Measurements from ENCODE around the gene ERC2.

ERC2 gene

DNA sequence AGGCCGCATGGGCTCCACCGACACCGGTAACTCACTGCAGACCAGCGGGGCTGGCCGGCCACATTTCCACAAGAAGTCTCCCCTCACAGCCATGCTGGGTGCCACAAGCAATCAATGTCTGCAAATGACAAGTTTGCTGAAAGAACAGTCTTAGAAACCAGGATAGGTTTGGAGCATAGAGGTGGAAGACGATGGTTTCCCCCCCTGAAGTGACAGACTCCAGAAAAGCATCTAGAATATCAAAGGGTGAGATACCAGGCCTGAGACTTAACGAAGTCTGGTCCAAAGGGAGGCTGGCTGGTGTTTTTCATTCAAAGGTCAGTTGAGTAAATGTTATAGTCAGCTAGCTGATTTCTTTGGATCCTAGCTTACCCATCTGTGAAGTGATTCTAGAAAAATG, 931.1 kb downstream of the ERC2 start:
- Histone ChIP-seq H3K36me3 (ENCODE audit: low read depth) (no peaks in the 10 kb centered on the region), H3K4me1 (ENCODE audit: insufficient read depth, poor library complexity, severe bottlenecking) (no peaks in the 10 kb centered on the region), H3K4me3 (ENCODE audit: severe bottlenecking) (no peak overlapping the region), H3K27me3 (ENCODE audit: insufficient read depth, poor library complexity, severe bottlenecking) (no peaks in the 10 kb centered on the region), H3K27ac (ENCODE audit: poor library complexity, severe bottlenecking) (no peak overlapping the region), H3K9me3 (ENCODE audit: severe bottlenecking) (no peaks in the 10 kb centered on the region)
- TF ChIP-seq, protein P1, sequence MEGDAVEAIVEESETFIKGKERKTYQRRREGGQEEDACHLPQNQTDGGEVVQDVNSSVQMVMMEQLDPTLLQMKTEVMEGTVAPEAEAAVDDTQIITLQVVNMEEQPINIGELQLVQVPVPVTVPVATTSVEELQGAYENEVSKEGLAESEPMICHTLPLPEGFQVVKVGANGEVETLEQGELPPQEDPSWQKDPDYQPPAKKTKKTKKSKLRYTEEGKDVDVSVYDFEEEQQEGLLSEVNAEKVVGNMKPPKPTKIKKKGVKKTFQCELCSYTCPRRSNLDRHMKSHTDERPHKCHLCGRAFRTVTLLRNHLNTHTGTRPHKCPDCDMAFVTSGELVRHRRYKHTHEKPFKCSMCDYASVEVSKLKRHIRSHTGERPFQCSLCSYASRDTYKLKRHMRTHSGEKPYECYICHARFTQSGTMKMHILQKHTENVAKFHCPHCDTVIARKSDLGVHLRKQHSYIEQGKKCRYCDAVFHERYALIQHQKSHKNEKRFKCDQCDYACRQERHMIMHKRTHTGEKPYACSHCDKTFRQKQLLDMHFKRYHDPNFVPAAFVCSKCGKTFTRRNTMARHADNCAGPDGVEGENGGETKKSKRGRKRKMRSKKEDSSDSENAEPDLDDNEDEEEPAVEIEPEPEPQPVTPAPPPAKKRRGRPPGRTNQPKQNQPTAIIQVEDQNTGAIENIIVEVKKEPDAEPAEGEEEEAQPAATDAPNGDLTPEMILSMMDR (IDR thresholded peaks at IDR 0.05; ENCODE audit: poor library complexity, severe bottlenecking) = no peak
- ATAC-seq (ENCODE audit: low read depth) (no peak), DNase-seq (ENCODE audit: low spot score) (no peak)

DNA sequence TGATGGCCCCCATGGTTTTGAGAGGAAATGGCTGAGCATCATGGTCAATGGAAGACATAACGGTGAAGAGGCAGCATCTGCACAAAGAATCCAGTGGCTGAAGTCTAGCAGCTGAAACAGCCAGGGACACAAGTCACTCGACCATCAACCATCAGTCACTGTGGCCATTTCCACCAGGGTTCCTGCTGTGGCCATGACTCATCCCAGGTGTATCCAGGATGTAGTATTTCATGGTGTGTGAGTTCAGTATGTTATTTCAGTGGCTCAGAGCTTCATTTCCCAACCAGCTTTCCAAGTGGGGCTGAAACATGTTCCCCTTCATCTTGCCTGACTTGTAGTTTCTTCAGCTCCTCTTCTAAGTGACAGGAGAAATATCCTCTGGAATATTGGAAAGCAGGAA, 933.4 kb downstream of the ERC2 start:
- DNase-seq (ENCODE audit: low spot score) (no peak), ATAC-seq (ENCODE audit: low read depth) (peak; percentile 66)
- TF ChIP-seq, protein P1 (IDR thresholded peaks at IDR 0.05; ENCODE audit: poor library complexity, severe bottlenecking) = no peak
- no peak overlapping the region for H3K27ac ChIP-seq (ENCODE audit: poor library complexity, severe bottlenecking)
- H3K36me3 ChIP-seq (ENCODE audit: low read depth) = no peaks in the 10 kb centered on the region
- no peaks in the 10 kb centered on the region for H3K9me3 ChIP-seq (ENCODE audit: severe bottlenecking)
- no peaks in the 10 kb centered on the region for H3K4me1 ChIP-seq (ENCODE audit: insufficient read depth, poor library complexity, severe bottlenecking)
- no peak overlapping the region for H3K4me3 ChIP-seq (ENCODE audit: severe bottlenecking)
- no peaks in the 10 kb centered on the region for H3K27me3 ChIP-seq (ENCODE audit: insufficient read depth, poor library complexity, severe bottlenecking)

DNA sequence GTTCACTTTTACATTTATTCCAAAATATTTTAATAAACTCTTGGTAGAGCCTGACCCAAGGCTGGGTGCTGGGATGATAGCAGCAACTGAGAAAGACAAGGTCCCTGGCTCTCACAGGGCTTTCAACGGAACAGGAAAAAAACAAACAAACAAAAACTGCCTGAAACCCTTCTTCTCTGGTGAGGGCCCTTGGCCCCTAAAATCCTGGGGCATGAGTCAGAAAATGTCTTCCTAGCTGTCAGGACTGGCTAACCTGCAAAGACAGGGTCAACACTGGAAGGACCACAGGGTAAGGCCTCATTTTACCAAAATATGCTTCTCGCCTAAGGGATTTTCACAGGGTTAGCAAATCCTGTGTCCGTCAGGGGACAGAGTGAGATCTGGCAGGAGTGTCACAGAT, 935.5 kb downstream of the ERC2 start:
- H3K27me3 ChIP-seq (ENCODE audit: insufficient read depth, poor library complexity, severe bottlenecking) = no peaks in the 10 kb centered on the region
- no peaks in the 10 kb centered on the region for H3K36me3 ChIP-seq (ENCODE audit: low read depth)
- H3K9me3 ChIP-seq (ENCODE audit: severe bottlenecking) = no peaks in the 10 kb centered on the region
- TF ChIP-seq, protein P1 (IDR thresholded peaks at IDR 0.05; ENCODE audit: poor library complexity, severe bottlenecking) = no peak
- no peak overlapping the region for H3K27ac ChIP-seq (ENCODE audit: poor library complexity, severe bottlenecking)
- DNase-seq (ENCODE audit: low spot score) (no peak), ATAC-seq (ENCODE audit: low read depth) (no peak)
- H3K4me1 ChIP-seq (ENCODE audit: insufficient read depth, poor library complexity, severe bottlenecking) = no peaks in the 10 kb centered on the region
- H3K4me3 ChIP-seq (ENCODE audit: severe bottlenecking) = no peak overlapping the region

- no peak overlapping the region for H3K4me3 ChIP-seq (ENCODE audit: severe bottlenecking)
- ATAC-seq (ENCODE audit: low read depth) = no peak
- H3K27me3 ChIP-seq (ENCODE audit: insufficient read depth, poor library complexity, severe bottlenecking) = no peaks in the 10 kb centered on the region
- DNase-seq (ENCODE audit: low spot score) = no peak
- no peaks in the 10 kb centered on the region for H3K4me1 ChIP-seq (ENCODE audit: insufficient read depth, poor library complexity, severe bottlenecking)
- H3K9me3 ChIP-seq (ENCODE audit: severe bottlenecking) = no peaks in the 10 kb centered on the region
- no peaks in the 10 kb centered on the region for H3K36me3 ChIP-seq (ENCODE audit: low read depth)
- no peak overlapping the region for H3K27ac ChIP-seq (ENCODE audit: poor library complexity, severe bottlenecking)
- TF ChIP-seq, protein P1 (IDR thresholded peaks at IDR 0.05; ENCODE audit: poor library complexity, severe bottlenecking) = no peak
These were observed 936.9 kb downstream of the ERC2 start for GRCh38 chr3:55531321-55531720.

GRCh38 chr3:55527361-55527760, 940.9 kb downstream of the ERC2 start:
- H3K4me3 ChIP-seq (ENCODE audit: severe bottlenecking) = no peak overlapping the region
- no peaks in the 10 kb centered on the region for H3K27me3 ChIP-seq (ENCODE audit: insufficient read depth, poor library complexity, severe bottlenecking)
- no peaks in the 10 kb centered on the region for H3K36me3 ChIP-seq (ENCODE audit: low read depth)
- TF ChIP-seq, protein P1 (IDR thresholded peaks at IDR 0.05; ENCODE audit: poor library complexity, severe bottlenecking) = no peak
- H3K4me1 ChIP-seq (ENCODE audit: insufficient read depth, poor library complexity, severe bottlenecking) = peaks cover 12% of the 10 kb centered on the region
- no peak for ATAC-seq (ENCODE audit: low read depth)
- no peaks in the 10 kb centered on the region for H3K9me3 ChIP-seq (ENCODE audit: severe bottlenecking)
- DNase-seq (ENCODE audit: low spot score) = no peak
- H3K27ac ChIP-seq (ENCODE audit: poor library complexity, severe bottlenecking) = no peak overlapping the region

Data from RWPE2 (cell line).